ENCODE data around the gene VAMP5. TPM values are rescaled to one million over a fixed set of nuclear protein-coding genes. Genes with fewer than 3 reads are reported as not detected.
"Not testable (repeated sequence)": the region's sequence is repeated elsewhere in the genome, so short reads cannot be mapped to it uniquely, and the experiment has no call there.

Gene VAMP5
- total RNA-seq, 1 experiment from 2014 or later: 0.40 TPM

GRCh38 chr2:85554980-85555612 lies 29.1 kb upstream of the VAMP5 start:
- no peak overlapping the region for H3K27ac ChIP-seq (ENCODE audit: low read length)
- H4K20me1 ChIP-seq (ENCODE audit: low read length): no peaks in the 10 kb centered on the region
- TF ChIP-seq EZH2phosphoT487 (IDR thresholded peaks at IDR 0.05; ENCODE audit: borderline replicate concordance, low read length) (no peak), EZH2 (IDR thresholded peaks at IDR 0.05; ENCODE audit: low read length, unreplicated experiment) (no peak), CTCF (conservative IDR thresholded peaks at IDR 0.05; ENCODE audit: low read depth, low read length) (no peak)
- H3F3A ChIP-seq (ENCODE audit: low read length, unreplicated experiment): no peaks in the 10 kb centered on the region
- ChIA-PET CTCF (no interaction called here), POLR2A (ENCODE audit: unreplicated experiment) (no interaction called here)
- no peaks in the 10 kb centered on the region for H3K9me2 ChIP-seq (replicated peaks; ENCODE audit: low read length)
- no peaks in the 10 kb centered on the region for H3K9me3 ChIP-seq (ENCODE audit: low read length)
- ATAC-seq: no peak
- no peaks in the 10 kb centered on the region for H3K27me3 ChIP-seq (ENCODE audit: low read length)
- no peak overlapping the region for H3K9ac ChIP-seq (ENCODE audit: low read length)
- H2AFZ ChIP-seq (ENCODE audit: low read length): no peak overlapping the region
- H3K4me1 ChIP-seq (ENCODE audit: insufficient read depth, low read length): peaks cover 13% of the 10 kb centered on the region
- H3K79me2 ChIP-seq (ENCODE audit: low read length): peaks cover 24% of the 10 kb centered on the region
- BruUV-seq (replicated peaks): no TSS peak
- intact Hi-C loops (cut with micrococcal nuclease): no loop called here
- no peak overlapping the region for H3K4me3 ChIP-seq (ENCODE audit: low read length)
- H3K36me3 ChIP-seq (ENCODE audit: low read depth, low read length): peaks cover 39% of the 10 kb centered on the region; the same call in 1 of the 2 replicates
- H3K4me2 ChIP-seq (ENCODE audit: low read length): no peak overlapping the region
- DNase-seq: no peak

- DNase-seq (no peak), ATAC-seq (no peak)
- POLR2A ChIA-PET (ENCODE audit: unreplicated experiment): interaction anchor here (0.7 kb wide), 1 partner anchor 9 kb away, joined by 4 read pairs; no protein-coding TSS in a partner anchor
- H3K9ac ChIP-seq (ENCODE audit: low read length): no peak overlapping the region
- TF ChIP-seq CTCF (conservative IDR thresholded peaks at IDR 0.05; ENCODE audit: low read depth, low read length): no peak
- no peak for TF ChIP-seq EZH2 (IDR thresholded peaks at IDR 0.05; ENCODE audit: low read length, unreplicated experiment)
- no peak for TF ChIP-seq EZH2phosphoT487 (IDR thresholded peaks at IDR 0.05; ENCODE audit: borderline replicate concordance, low read length)
- H3K27me3 ChIP-seq (ENCODE audit: low read length): no peaks in the 10 kb centered on the region
- peaks cover 10% of the 10 kb centered on the region for H3K4me1 ChIP-seq (ENCODE audit: insufficient read depth, low read length)
- no peak overlapping the region for H2AFZ ChIP-seq (ENCODE audit: low read length)
- intact Hi-C loops (cut with micrococcal nuclease): no loop called here
- H3K27ac ChIP-seq (ENCODE audit: low read length): no peak overlapping the region
- peaks cover 21% of the 10 kb centered on the region; the same call in 1 of the 2 replicates for H3K36me3 ChIP-seq (ENCODE audit: low read depth, low read length)
- peaks cover 35% of the 10 kb centered on the region for H3K79me2 ChIP-seq (ENCODE audit: low read length)
- no peaks in the 10 kb centered on the region for H3F3A ChIP-seq (ENCODE audit: low read length, unreplicated experiment)
- CTCF ChIA-PET: no interaction called here
- no peak overlapping the region for H3K4me2 ChIP-seq (ENCODE audit: low read length)
- no TSS peak for BruUV-seq (replicated peaks)
- no peaks in the 10 kb centered on the region for H3K9me3 ChIP-seq (ENCODE audit: low read length)
- no peaks in the 10 kb centered on the region for H4K20me1 ChIP-seq (ENCODE audit: low read length)
- H3K9me2 ChIP-seq (replicated peaks; ENCODE audit: low read length): no peaks in the 10 kb centered on the region
- H3K4me3 ChIP-seq (ENCODE audit: low read length): no peak overlapping the region
Measured at GRCh38 chr2:85557130-85557529, 27.1 kb upstream of the VAMP5 start.

GRCh38 chr2:85558160-85558559 lies 26.1 kb upstream of the VAMP5 start:
- H3K9ac ChIP-seq (ENCODE audit: low read length): no peak overlapping the region
- no peaks in the 10 kb centered on the region for H4K20me1 ChIP-seq (ENCODE audit: low read length)
- no peak overlapping the region for H2AFZ ChIP-seq (ENCODE audit: low read length)
- no peak overlapping the region for H3K4me2 ChIP-seq (ENCODE audit: low read length)
- BruUV-seq (replicated peaks): no TSS peak
- ATAC-seq (no peak), DNase-seq (no peak)
- no peak overlapping the region for H3K27ac ChIP-seq (ENCODE audit: low read length)
- peaks cover 10% of the 10 kb centered on the region for H3K4me1 ChIP-seq (ENCODE audit: insufficient read depth, low read length)
- peaks cover 21% of the 10 kb centered on the region; the same call in 1 of the 2 replicates for H3K36me3 ChIP-seq (ENCODE audit: low read depth, low read length)
- H3K79me2 ChIP-seq (ENCODE audit: low read length): peaks cover 35% of the 10 kb centered on the region
- no peaks in the 10 kb centered on the region for H3K9me2 ChIP-seq (replicated peaks; ENCODE audit: low read length)
- POLR2A ChIA-PET (ENCODE audit: unreplicated experiment): no interaction called here
- intact Hi-C loops (cut with micrococcal nuclease): no loop called here
- no peaks in the 10 kb centered on the region for H3F3A ChIP-seq (ENCODE audit: low read length, unreplicated experiment)
- TF ChIP-seq EZH2phosphoT487 (IDR thresholded peaks at IDR 0.05; ENCODE audit: borderline replicate concordance, low read length): no peak
- TF ChIP-seq CTCF (conservative IDR thresholded peaks at IDR 0.05; ENCODE audit: low read depth, low read length): no peak
- no peak for TF ChIP-seq EZH2 (IDR thresholded peaks at IDR 0.05; ENCODE audit: low read length, unreplicated experiment)
- H3K27me3 ChIP-seq (ENCODE audit: low read length): no peaks in the 10 kb centered on the region
- H3K4me3 ChIP-seq (ENCODE audit: low read length): no peak overlapping the region
- CTCF ChIA-PET: no interaction called here
- no peaks in the 10 kb centered on the region for H3K9me3 ChIP-seq (ENCODE audit: low read length)

GRCh38 chr2:85560403-85560726 lies 23.9 kb upstream of the VAMP5 start:
- Histone ChIP-seq H3K4me3 (ENCODE audit: low read length) (peak overlapping the region; percentile 88), H3K9ac (ENCODE audit: low read length) (peak overlapping the region; percentile 84), H3K4me1 (ENCODE audit: insufficient read depth, low read length) (peaks cover 10% of the 10 kb centered on the region), H3K4me2 (ENCODE audit: low read length) (peak overlapping the region; percentile 92), H3K79me2 (ENCODE audit: low read length) (peaks cover 35% of the 10 kb centered on the region), H3K36me3 (ENCODE audit: low read depth, low read length) (peaks cover 13% of the 10 kb centered on the region; the same call in 1 of the 2 replicates)
- not testable (repeated sequence) for H3K9me3 ChIP-seq (ENCODE audit: low read length); H3K27me3 ChIP-seq (ENCODE audit: low read length); BruUV-seq (replicated peaks); H2AFZ ChIP-seq (ENCODE audit: low read length); H4K20me1 ChIP-seq (ENCODE audit: low read length); H3K27ac ChIP-seq (ENCODE audit: low read length); DNase-seq; H3F3A ChIP-seq (ENCODE audit: low read length, unreplicated experiment); ATAC-seq; H3K9me2 ChIP-seq (replicated peaks; ENCODE audit: low read length)
- intact Hi-C loops (cut with micrococcal nuclease): loop anchor here (2.0 kb wide), 1 partner anchor 42 kb away; the partner anchor contains the start of gene TMEM150A
- ChIA-PET POLR2A (ENCODE audit: unreplicated experiment) (interaction anchor here (0.6 kb wide), 1 partner anchor 167 kb away, joined by 3 read pairs; no protein-coding TSS in a partner anchor), CTCF (interaction anchor here (0.7 to 1.1 kb wide), 2 partner anchors 8 to 250 kb away, joined by 3 read pairs; no protein-coding TSS in a partner anchor)
